Tibial artery (tissue), 4 donors: Measurements from ENCODE around the gene HBA1.
"Not testable (repeated sequence)": the region's sequence is repeated elsewhere in the genome, so short reads cannot be mapped to it uniquely, and the experiment has no call there.

Experiments used
- DNase-seq, 2 donors: peaks; one replicate each; pipeline ENCODE4 v3.0.0-alpha.2; 2019
- H3K27ac ChIP-seq, 2 donors: fragments of 200-600 bp; sonication (generic) in 1 of 2; 1 replicate in 1 of 2; 2 replicates in 1 of 2; pipeline ENCODE4 v1.5.1; 2018 to 2019; ENCODE audit warnings: mild to moderate bottlenecking in 1 of 2
- H3K27me3 ChIP-seq, 2 donors: fragments of 200-600 bp; sonication (generic) in 1 of 2; one replicate each; pipeline versions ENCODE4 v1.5.1 to v1.6.0; 2016 to 2019
- H3K36me3 ChIP-seq, 3 donors: fragments of 200-600 bp; sonication (generic) in 2 of 3; one replicate each; pipeline ENCODE4 v1.5.1; 2016 to 2019; ENCODE audit warnings: mild to moderate bottlenecking in 2 of 3
- H3K4me1 ChIP-seq, 4 donors: fragments of 200-600 bp; sonication (generic) in 2 of 4; 1 replicate in 3 of 4; 2 replicates in 1 of 4; pipeline ENCODE4 v1.5.1; 2016 to 2019
- H3K4me3 ChIP-seq, 2 donors: fragments of 200-600 bp; sonication (generic) in 1 of 2; 1 replicate in 1 of 2; 2 replicates in 1 of 2; pipeline ENCODE4 v1.5.1; 2018 to 2019; ENCODE audit warnings: mild to moderate bottlenecking in 2 of 2
- H3K9me3 ChIP-seq, 3 donors: fragments of 200-600 bp; sonication (generic) in 1 of 3; one replicate each; pipeline ENCODE4 v1.5.1; 2016 to 2019
- intact Hi-C: fragments of 100-400 bp; cut with DNase I; formaldehyde crosslinking; loops from one replicate; pipeline ENCODE4 v1.15.0; 2023; ENCODE audit warnings: low total_unique reads
- TF ChIP-seq, protein P1 (sequence below), 2 experiments: fragments of 200-600 bp in 1 of 2; fragments of 450-650 bp in 1 of 2; IDR thresholded peaks; one replicate each; pipeline ENCODE4 v1.5.1; 2017 to 2019; ENCODE audit warnings: antibody characterized with exemption in 2 of 2, mild to moderate bottlenecking in 1 of 2, moderate library complexity in 1 of 2

The HBA1 gene

DNA sequence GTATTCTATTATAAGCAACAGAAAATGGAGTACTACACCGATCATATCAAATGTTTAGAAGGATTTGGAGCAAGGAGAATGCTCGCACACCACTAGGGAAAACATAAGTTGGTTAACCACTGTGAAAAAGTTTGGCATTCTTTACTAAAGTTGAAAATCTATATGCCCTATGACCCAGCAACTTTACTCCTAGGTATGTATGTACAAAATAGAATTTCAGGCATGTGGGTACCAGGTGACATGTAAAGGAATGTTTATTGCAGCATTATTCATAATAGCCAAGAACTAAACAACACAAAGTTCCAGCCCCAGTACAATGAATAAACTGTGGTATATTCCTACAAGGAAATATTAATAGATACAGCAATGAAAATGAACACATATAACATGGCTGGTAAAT, 29.8 kb upstream of the HBA1 start:
- Histone ChIP-seq H3K27ac (no peak overlapping the region), H3K9me3 (no peaks in the 10 kb centered on the region), H3K36me3 (no peaks in the 10 kb centered on the region), H3K4me3 (no peak overlapping the region), H3K4me1 (no peaks in the 10 kb centered on the region), H3K27me3 (peaks cover 0 to 35% of the 10 kb centered on the region in 2 donors)
- no peak for DNase-seq
- intact Hi-C loops, result no loop called here
- TF ChIP-seq, protein P1, sequence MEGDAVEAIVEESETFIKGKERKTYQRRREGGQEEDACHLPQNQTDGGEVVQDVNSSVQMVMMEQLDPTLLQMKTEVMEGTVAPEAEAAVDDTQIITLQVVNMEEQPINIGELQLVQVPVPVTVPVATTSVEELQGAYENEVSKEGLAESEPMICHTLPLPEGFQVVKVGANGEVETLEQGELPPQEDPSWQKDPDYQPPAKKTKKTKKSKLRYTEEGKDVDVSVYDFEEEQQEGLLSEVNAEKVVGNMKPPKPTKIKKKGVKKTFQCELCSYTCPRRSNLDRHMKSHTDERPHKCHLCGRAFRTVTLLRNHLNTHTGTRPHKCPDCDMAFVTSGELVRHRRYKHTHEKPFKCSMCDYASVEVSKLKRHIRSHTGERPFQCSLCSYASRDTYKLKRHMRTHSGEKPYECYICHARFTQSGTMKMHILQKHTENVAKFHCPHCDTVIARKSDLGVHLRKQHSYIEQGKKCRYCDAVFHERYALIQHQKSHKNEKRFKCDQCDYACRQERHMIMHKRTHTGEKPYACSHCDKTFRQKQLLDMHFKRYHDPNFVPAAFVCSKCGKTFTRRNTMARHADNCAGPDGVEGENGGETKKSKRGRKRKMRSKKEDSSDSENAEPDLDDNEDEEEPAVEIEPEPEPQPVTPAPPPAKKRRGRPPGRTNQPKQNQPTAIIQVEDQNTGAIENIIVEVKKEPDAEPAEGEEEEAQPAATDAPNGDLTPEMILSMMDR (IDR thresholded peaks at IDR 0.05), result no peak

DNA sequence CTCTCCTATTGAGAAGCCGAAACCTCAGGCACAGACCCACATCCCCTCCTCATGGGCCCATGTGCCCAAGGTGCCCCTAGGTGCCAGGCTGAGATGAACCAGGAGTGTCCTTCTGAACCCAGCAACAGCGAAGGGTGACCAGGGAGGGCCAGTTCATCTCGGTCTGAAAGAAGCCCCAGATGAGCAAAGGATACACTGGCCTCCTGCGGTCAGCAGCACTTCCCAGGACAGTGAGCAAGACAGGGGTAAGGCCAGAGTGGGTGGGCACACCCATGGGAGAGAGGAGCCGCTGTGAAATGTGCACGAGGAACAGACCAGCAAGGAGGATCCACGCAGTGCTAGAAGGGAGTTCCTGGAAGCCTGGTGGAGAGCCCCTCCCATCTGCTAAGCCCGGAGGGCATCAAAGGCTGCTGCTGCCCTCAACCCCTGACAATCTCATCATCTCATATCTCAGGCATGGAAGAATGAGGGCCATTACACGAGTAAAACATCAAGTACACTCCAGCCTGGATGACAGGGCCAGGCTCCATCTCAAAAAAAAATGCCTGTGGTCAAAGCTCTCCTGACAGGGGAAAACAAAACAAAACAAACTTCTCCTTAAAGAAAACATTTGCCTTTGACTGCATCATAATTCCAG, 27.3 kb upstream of the HBA1 start:
- Histone ChIP-seq H3K4me3 (no peak overlapping the region), H3K36me3 (no peaks in the 10 kb centered on the region), H3K27ac (no peak overlapping the region), H3K4me1 (peaks cover 0 to under 1% (median under 1%) of the 10 kb centered on the region in 4 donors), H3K27me3 (peaks cover 0 to 28% of the 10 kb centered on the region in 2 donors), H3K9me3 (no peaks in the 10 kb centered on the region)
- intact Hi-C loops, result no loop called here
- DNase-seq, result no peak
- TF ChIP-seq, protein P1 (IDR thresholded peaks at IDR 0.05), result no peak

DNA sequence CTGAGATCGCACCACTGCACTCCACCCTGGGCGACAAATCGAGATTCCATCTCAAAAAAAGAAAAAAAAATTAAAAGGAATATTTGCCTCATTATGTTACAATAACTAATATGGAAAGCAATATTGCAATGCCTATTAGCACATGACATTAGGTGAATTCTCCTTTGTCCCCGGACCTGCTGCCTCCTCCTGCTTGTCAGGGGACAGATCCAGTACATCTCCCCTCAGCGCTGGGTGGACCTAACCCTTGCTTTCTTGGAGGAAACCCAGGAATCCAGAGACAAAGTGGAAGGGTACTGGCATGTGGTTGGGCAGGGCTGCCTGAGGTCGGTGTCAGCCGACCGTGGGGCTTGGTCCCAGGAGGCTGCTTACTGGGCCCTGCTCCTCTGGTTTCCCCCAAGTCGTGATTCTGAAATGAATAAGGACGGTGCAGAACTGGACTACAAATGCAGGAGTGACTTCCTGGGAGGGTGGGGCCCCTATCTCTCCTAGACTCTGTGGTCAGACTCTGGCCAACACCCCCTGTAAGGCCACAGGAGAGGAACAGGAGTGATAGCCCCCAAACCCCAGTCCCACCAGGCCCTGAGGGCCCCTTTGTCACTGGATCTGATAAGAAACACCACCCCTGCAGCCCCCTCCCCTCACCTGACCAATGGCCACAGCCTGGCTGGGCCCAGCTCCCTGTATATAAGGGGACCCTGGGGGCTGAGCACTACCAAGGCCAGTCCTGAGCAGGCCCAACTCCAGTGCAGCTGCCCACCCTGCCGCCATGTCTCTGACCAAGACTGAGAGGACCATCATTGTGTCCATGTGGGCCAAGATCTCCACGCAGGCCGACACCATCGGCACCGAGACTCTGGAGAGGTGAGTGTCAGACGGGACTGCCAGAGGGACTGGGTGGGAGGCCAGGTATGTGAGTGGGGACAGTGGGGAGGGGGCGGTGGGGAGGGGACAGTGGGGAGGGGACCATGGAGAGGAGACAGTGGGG, 24.0 kb upstream of the HBA1 start, which contains the start of gene HBZ:
Gene HBZ, plus strand, starts transcription at position 504 of the 988 bp plus-strand sequence. Its CDS starts 266 bp downstream, at position 770.
- intact Hi-C loops, result no loop called here
- H3K4me1 ChIP-seq, result peaks cover 0 to 10% (median 9%) of the 10 kb centered on the region in 4 donors
- no peaks in the 10 kb centered on the region for H3K9me3 ChIP-seq
- TF ChIP-seq, protein P1 (IDR thresholded peaks at IDR 0.05), result no peak
- no peaks in the 10 kb centered on the region for H3K36me3 ChIP-seq
- H3K27me3 ChIP-seq, result peaks cover 0 to 55% of the 10 kb centered on the region in 2 donors
- H3K27ac ChIP-seq, result no peak within 1 kb of the TSS
- no peak for DNase-seq
- no peak within 1 kb of the TSS for H3K4me3 ChIP-seq

DNA sequence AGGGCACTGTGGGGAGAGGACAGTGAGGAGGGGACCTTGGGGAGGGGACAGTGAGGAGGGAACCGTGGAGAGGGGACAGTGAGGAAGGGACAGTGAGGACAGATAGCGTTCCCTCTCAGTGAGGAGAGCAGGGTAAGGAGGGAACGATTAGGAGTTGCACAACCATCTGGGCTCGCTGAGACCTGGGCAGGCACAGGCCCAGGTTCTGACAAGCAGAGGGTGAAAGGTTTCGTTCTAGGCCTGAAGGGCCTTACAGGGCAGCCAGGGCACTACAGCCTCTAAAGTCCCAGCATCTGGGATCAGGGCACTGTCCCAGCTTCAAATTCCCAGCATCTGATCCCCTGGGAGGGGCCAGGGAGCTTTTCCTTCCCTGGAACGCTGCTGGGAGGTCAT, 23.4 kb upstream of the HBA1 start:
- H3K36me3 ChIP-seq, intact Hi-C loops, DNase-seq, H3K27ac ChIP-seq, H3K4me3 ChIP-seq, H3K9me3 ChIP-seq: not testable (repeated sequence)
- peaks cover 0 to 61% of the 10 kb centered on the region in 2 donors for H3K27me3 ChIP-seq
- peaks cover 0 to 10% (median 9%) of the 10 kb centered on the region in 4 donors for H3K4me1 ChIP-seq

DNA sequence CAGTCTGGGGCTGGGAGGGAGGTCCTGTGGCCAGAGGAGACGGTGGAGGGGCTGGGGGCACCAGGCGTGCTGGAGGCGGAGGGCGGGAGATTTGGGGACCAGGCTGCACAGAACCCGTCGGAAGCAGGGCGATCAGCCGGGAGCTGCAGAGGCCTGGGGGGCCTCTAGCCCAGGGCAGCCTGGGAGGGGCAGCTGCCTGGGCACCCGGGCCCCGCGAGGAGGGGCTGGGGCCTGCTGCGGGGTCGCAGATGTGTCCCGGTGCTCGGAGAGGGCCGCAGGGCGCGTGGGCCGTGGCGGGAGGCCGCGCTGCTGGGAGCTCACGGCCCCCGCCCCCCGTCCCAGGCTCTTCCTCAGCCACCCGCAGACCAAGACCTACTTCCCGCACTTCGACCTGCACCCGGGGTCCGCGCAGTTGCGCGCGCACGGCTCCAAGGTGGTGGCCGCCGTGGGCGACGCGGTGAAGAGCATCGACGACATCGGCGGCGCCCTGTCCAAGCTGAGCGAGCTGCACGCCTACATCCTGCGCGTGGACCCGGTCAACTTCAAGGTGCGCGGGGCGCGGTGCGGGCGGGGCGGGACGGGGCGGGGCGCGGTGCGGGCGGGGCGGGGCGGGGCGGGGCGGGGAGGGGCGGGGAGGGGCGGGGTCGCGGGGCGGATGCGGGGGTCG, 22.8 kb upstream of the HBA1 start:
- H3K27ac ChIP-seq, intact Hi-C loops: not testable (repeated sequence)
- H3K4me1 ChIP-seq, result peaks cover 0 to 10% (median 9%) of the 10 kb centered on the region in 4 donors

DNA sequence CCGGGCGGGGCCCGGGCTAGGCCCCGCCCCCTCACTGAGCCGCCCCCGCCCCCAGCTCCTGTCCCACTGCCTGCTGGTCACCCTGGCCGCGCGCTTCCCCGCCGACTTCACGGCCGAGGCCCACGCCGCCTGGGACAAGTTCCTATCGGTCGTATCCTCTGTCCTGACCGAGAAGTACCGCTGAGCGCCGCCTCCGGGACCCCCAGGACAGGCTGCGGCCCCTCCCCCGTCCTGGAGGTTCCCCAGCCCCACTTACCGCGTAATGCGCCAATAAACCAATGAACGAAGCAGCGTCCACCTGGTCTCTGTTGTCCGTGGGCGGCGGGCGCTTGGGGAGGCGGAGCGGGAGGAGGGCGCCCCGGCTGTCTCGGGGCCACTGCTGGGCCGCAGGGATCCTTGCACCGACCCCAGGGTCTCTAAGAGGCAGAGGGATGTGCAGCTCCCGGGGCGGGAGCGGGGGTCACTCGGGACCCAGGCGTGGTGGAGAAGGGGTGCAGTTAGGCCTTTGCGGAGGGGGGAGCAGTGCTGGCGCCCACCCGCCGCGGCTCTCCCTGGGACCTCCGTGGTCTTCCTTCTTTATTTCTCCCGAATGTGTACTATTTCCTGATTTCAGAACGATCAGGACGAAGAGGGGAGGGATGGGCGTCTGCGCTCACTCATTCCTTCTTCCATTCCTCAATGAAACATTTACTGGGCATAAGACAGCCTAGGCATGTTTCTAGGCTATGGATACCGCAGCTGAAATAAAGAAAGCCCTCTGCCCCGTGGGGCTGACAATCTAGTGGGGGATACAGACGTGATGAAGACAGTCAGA, 22.1 kb upstream of the HBA1 start:
- intact Hi-C loops, result no loop called here
- peaks cover 0 to 10% (median 9%) of the 10 kb centered on the region in 4 donors for H3K4me1 ChIP-seq
- H3K4me3 ChIP-seq, result peak overlapping the region; percentile 31 to 47
- no peaks in the 10 kb centered on the region for H3K9me3 ChIP-seq
- no peak for DNase-seq
- peaks cover 0 to 63% of the 10 kb centered on the region in 2 donors for H3K27me3 ChIP-seq
- H3K27ac ChIP-seq, result no peak overlapping the region
- TF ChIP-seq, protein P1 (IDR thresholded peaks at IDR 0.05), result no peak
- no peaks in the 10 kb centered on the region for H3K36me3 ChIP-seq

More for the DNA sequence above, 22.8 kb upstream of the HBA1 start:
- not testable (repeated sequence) for H3K36me3 ChIP-seq, H3K4me3 ChIP-seq, DNase-seq, H3K9me3 ChIP-seq
- peaks cover 0 to 61% of the 10 kb centered on the region in 2 donors for H3K27me3 ChIP-seq
